Keratinocyte (primary cell): ENCODE measurements around the gene TRAF2.

ENCODE experiments used
- CTCF ChIP-seq, 3 experiments: IDR thresholded peaks in 1 of 3; conservative IDR thresholded peaks in 1 of 3; optimal IDR thresholded peaks in 1 of 3; 2 replicates in 2 of 3; 3 replicates in 1 of 3; pipeline versions ENCODE3 to v1.5.1; 2011; ENCODE audit warnings: low read length in 3 of 3, mild to moderate bottlenecking in 3 of 3, moderate library complexity in 2 of 3, control low read depth in 1 of 3, inconsistent platforms in 1 of 3; ENCODE audit not compliant: insufficient read depth in 2 of 3; ENCODE audit errors: extremely low read depth in 1 of 3
- EZH2 ChIP-seq: IDR thresholded peaks from one replicate; pipeline ENCODE4 v1.6.1; 2012; ENCODE audit warnings: inconsistent platforms, mild to moderate bottlenecking, low read length, moderate library complexity

DNA sequence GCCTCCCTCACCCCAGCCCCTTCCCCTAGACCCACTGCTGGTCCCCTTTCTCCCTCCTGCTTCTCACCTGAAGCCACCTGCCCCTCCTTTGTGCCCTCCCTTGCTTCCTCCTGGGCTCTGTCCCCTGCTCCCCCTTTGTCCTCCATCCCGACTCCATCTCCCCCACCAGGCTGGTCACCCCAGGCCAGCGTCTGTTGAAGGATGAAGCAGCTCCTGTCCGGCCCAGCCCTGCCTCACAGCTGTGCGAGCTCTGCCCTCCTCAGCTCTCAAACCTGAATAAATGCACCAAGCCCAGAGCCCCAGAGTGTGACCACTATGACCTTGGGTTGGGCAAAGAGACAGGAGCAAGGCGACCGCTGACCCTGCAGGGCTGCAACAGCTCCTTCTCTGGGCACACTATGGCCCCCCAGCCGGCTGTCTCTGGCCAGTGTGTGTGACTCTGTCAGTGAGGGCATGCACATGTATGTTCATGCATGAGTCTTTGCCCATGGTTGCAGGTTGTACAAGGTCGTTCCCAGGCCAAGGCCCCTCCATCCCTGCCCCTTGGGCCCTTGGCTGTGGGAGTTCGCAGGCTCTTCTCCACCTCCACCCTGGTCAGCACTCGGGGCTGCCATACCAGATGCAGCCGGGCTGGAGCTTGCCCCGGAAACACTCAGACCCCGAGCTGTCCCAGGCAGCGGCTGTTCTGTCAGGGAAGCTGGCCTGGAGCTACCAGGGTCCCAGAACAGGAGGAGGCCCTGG lies 69.1 kb downstream of the TRAF2 start:
- TF ChIP-seq CTCF (optimal IDR thresholded peaks at IDR 0.05 in 1 of 3, IDR thresholded peaks at IDR 0.05 in 1 of 3, conservative IDR thresholded peaks at IDR 0.05 in 1 of 3; ENCODE audit: extremely low read depth in 1 of 3, insufficient read depth in 2 of 3, low read length in 3 of 3) (no peak), EZH2 (no peak)
